ENCODE data around the gene TRAF1.

TRAF1 gene

GRCh38 chr9:120940573-120940972 lies 14.0 kb upstream of the TRAF1 start:
- DNase-seq: no peak

GRCh38 chr9:120938851-120939250 lies 12.3 kb upstream of the TRAF1 start:
- no peak for DNase-seq

- no peak for DNase-seq
These were observed 11.0 kb upstream of the TRAF1 start for GRCh38 chr9:120937596-120937995.

- no peak for DNase-seq
These were observed 10.5 kb upstream of the TRAF1 start for GRCh38 chr9:120937127-120937526.

GRCh38 chr9:120936764-120937122 lies 10.1 kb upstream of the TRAF1 start:
- no peak for DNase-seq

- peak; percentile 81 for DNase-seq
These were observed 9.6 kb upstream of the TRAF1 start for GRCh38 chr9:120936011-120936763.

GRCh38 chr9:120935383-120935857 lies 8.8 kb upstream of the TRAF1 start:
- peak; percentile 69 for DNase-seq

- DNase-seq: no peak
These were observed 7.7 kb upstream of the TRAF1 start for GRCh38 chr9:120934281-120934680.

- no peak for DNase-seq
These were observed 6.9 kb upstream of the TRAF1 start for GRCh38 chr9:120933310-120934055.

- DNase-seq: no peak
These were observed 5.7 kb upstream of the TRAF1 start for GRCh38 chr9:120932086-120932823.

- peak; percentile 79 for DNase-seq
These were observed 4.9 kb upstream of the TRAF1 start for GRCh38 chr9:120931231-120932085.

- no peak for DNase-seq
These were observed 2.7 kb upstream of the TRAF1 start for GRCh38 chr9:120929229-120929791.

GRCh38 chr9:120928483-120929228 lies 2.1 kb upstream of the TRAF1 start:
- peak; percentile 80 for DNase-seq

- no peak for DNase-seq
These were observed 1.5 kb upstream of the TRAF1 start for GRCh38 chr9:120928015-120928482.

- no peak for DNase-seq
These were observed 846 bp upstream of the TRAF1 start for GRCh38 chr9:120927269-120928014.

- peak; percentile 87 for DNase-seq
These were observed 830 bp downstream of the TRAF1 start for GRCh38 chr9:120925535-120926396.

GRCh38 chr9:120924698-120925534 lies 1.7 kb downstream of the TRAF1 start:
- peak; percentile 26 for DNase-seq

- no peak for DNase-seq
These were observed 2.8 kb downstream of the TRAF1 start for GRCh38 chr9:120923620-120924328.
